RWPE2 (cell line): ENCODE data around the gene CYP39A1.

Experiments used
- ATAC-seq: fragments of 200-7000 bp; cut with Tn5 transposase; 3 replicates; pipeline ENCODE4 v1.9.1; 2021; ENCODE audit warnings: low read depth
- DNase-seq: peaks from one replicate; pipeline ENCODE4 v3.0.0-alpha.2; 2020; ENCODE audit warnings: low spot score
- H3K27ac ChIP-seq: fragments of 450-650 bp; 2 replicates; pipeline ENCODE4 v1.5.1; 2017; ENCODE audit warnings: mild to moderate bottlenecking; ENCODE audit not compliant: poor library complexity, severe bottlenecking
- H3K27me3 ChIP-seq: fragments of 250-450 bp; sonication (Bioruptor Pico); 2 replicates; pipeline ENCODE4 v1.5.1; 2021; ENCODE audit warnings: mild to moderate bottlenecking, moderate library complexity; ENCODE audit not compliant: insufficient read depth, poor library complexity, severe bottlenecking
- H3K36me3 ChIP-seq: fragments of 250-450 bp; sonication (Bioruptor Pico); 2 replicates; pipeline ENCODE4 v1.5.1; 2020; ENCODE audit warnings: low read depth, mild to moderate bottlenecking, moderate library complexity
- H3K4me1 ChIP-seq: fragments of 250-450 bp; sonication (Bioruptor Pico); 2 replicates; pipeline ENCODE4 v1.5.1; 2021; ENCODE audit warnings: mild to moderate bottlenecking, moderate library complexity; ENCODE audit not compliant: insufficient read depth, poor library complexity, severe bottlenecking
- H3K4me3 ChIP-seq: fragments of 250-450 bp; sonication (Bioruptor Pico); 2 replicates; pipeline ENCODE4 v1.5.1; 2021; ENCODE audit warnings: mild to moderate bottlenecking, moderate library complexity; ENCODE audit not compliant: severe bottlenecking
- H3K9me3 ChIP-seq: fragments of 250-450 bp; sonication (Bioruptor Pico); 2 replicates; pipeline ENCODE4 v1.5.1; 2021; ENCODE audit warnings: mild to moderate bottlenecking, moderate library complexity; ENCODE audit not compliant: severe bottlenecking
- TF ChIP-seq, protein P1 (sequence below): fragments of 450-650 bp; IDR thresholded peaks from one replicate; pipeline ENCODE4 v1.5.1; 2017; ENCODE audit warnings: mild to moderate bottlenecking, moderate library complexity; ENCODE audit not compliant: poor library complexity, severe bottlenecking

The CYP39A1 gene

DNA sequence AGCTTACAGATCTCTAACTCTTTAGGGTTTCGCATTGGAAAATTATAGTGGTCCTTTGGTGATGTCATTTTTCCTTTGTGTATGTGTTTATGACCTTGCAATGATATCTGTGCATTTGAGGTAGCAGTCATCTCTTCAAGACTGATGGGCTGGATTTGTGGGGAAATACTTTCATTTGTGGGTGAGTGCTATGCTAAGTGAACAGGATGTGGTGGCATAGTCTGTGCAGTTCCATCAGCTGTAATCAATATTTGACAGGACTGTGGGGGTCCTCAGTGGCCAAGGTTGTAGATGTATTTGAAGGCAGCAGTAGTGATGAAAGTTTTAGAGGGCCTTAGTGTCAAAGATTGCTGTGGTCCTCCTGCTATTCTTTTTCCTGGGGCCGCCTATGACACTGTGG is 79.5 kb downstream of the CYP39A1 start:
- ATAC-seq (no peak), DNase-seq (no peak)
- H3K27ac ChIP-seq = no peak overlapping the region
- no peaks in the 10 kb centered on the region for H3K9me3 ChIP-seq
- TF ChIP-seq, protein P1, sequence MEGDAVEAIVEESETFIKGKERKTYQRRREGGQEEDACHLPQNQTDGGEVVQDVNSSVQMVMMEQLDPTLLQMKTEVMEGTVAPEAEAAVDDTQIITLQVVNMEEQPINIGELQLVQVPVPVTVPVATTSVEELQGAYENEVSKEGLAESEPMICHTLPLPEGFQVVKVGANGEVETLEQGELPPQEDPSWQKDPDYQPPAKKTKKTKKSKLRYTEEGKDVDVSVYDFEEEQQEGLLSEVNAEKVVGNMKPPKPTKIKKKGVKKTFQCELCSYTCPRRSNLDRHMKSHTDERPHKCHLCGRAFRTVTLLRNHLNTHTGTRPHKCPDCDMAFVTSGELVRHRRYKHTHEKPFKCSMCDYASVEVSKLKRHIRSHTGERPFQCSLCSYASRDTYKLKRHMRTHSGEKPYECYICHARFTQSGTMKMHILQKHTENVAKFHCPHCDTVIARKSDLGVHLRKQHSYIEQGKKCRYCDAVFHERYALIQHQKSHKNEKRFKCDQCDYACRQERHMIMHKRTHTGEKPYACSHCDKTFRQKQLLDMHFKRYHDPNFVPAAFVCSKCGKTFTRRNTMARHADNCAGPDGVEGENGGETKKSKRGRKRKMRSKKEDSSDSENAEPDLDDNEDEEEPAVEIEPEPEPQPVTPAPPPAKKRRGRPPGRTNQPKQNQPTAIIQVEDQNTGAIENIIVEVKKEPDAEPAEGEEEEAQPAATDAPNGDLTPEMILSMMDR = no peak
- no peaks in the 10 kb centered on the region for H3K36me3 ChIP-seq
- no peak overlapping the region for H3K4me3 ChIP-seq
- H3K27me3 ChIP-seq = no peaks in the 10 kb centered on the region
- no peaks in the 10 kb centered on the region for H3K4me1 ChIP-seq

DNA sequence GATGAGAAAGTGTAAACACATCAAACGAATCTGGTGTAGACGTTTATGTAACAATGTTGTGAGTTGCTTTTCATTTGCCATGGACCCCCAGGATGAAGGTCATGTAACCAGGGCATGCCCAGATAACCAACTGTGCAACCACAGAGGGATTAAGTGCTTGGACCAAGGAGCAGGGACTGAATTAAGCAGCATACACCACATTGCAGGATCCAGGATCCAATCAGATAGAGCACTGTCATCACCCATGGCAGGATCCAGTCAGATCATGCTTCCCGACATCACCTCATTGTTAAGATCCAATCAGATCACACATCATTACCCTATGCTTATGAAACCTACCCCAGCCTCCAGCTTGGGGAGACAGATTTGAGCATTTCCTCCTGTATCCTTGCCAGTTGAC is 87.1 kb downstream of the CYP39A1 start:
- TF ChIP-seq, protein P1 = no peak
- H3K9me3 ChIP-seq = no peaks in the 10 kb centered on the region
- no peak for DNase-seq
- no peaks in the 10 kb centered on the region for H3K36me3 ChIP-seq
- no peak for ATAC-seq
- H3K27me3 ChIP-seq = no peaks in the 10 kb centered on the region
- H3K27ac ChIP-seq = no peak overlapping the region
- H3K4me1 ChIP-seq = no peaks in the 10 kb centered on the region
- H3K4me3 ChIP-seq = no peak overlapping the region

DNA sequence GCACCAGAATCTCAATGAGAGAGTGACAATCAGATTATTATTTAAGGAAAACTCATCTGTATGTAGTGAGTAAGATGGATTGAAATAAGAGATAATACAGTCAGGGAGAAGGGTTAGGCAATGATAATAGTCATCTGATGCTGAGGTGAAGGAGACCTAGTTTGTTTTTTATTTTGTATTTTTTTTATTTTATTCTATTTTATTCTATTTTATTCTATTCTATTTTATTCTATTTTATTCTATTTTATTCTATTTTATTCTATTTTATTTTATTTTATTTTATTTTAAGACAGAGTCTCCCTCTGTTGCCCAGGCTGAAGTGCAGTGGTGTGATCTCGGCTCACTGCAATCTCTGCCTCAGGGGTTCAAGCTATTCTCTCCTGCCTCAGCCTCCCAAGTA is 88.7 kb downstream of the CYP39A1 start:
- no peak for DNase-seq
- H3K27ac ChIP-seq = no peak overlapping the region
- no peaks in the 10 kb centered on the region for H3K4me1 ChIP-seq
- H3K9me3 ChIP-seq = no peaks in the 10 kb centered on the region
- no peak for ATAC-seq
- TF ChIP-seq, protein P1 = no peak
- H3K4me3 ChIP-seq = no peak overlapping the region
- H3K36me3 ChIP-seq = no peaks in the 10 kb centered on the region
- no peaks in the 10 kb centered on the region for H3K27me3 ChIP-seq

DNA sequence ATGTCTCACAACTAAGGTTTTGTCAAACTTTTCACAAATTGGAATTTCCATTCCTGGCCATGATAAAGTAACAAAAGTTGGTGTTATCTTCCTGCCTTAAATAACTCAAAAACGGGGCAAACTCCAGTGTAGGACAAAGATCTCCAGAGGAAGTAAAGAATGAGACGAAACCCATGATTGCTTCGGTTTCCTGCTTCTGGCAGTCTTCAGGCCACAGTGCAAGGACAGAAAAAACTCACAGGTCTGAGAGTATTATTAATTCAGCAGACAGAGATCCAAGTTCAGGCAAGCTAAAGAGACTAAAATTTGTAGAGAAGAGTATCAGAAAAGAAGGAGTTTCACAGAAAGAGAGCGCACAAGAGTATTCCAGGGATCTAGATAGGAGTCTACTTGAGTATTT is 96.6 kb downstream of the CYP39A1 start:
- TF ChIP-seq, protein P1 = no peak
- no peak overlapping the region for H3K27ac ChIP-seq
- no peak overlapping the region for H3K4me3 ChIP-seq
- H3K9me3 ChIP-seq = no peaks in the 10 kb centered on the region
- H3K4me1 ChIP-seq = no peaks in the 10 kb centered on the region
- DNase-seq (no peak), ATAC-seq (no peak)
- H3K27me3 ChIP-seq = no peaks in the 10 kb centered on the region
- H3K36me3 ChIP-seq = no peaks in the 10 kb centered on the region

DNA sequence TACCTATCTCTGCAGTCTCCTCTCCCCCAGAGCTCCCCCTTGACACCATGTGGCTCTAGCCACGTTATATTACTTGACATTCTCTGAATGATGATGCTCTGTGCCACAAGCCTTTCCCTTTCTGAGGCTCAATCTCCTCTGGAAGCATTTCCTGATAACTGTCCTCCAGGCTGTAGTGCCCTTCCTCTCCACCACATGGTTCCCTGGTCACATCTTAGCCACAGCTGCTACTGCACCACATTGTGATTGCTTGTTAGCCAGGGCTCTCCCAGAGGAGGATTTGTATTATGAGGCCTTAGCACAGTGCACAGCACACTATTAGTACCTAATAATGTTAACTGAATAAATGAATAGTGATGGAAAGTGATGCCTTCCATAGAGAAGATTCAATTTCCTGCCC is 97.5 kb downstream of the CYP39A1 start:
- no peaks in the 10 kb centered on the region for H3K36me3 ChIP-seq
- no peak for DNase-seq
- TF ChIP-seq, protein P1 = no peak

More for the DNA sequence above, 97.5 kb downstream of the CYP39A1 start:
- no peak overlapping the region for H3K27ac ChIP-seq
- ATAC-seq = no peak
- H3K27me3 ChIP-seq = no peaks in the 10 kb centered on the region
- no peaks in the 10 kb centered on the region for H3K9me3 ChIP-seq
- H3K4me3 ChIP-seq = no peak overlapping the region
- no peaks in the 10 kb centered on the region for H3K4me1 ChIP-seq
